Fibroblast of lung (primary cell): ENCODE data around the gene CHDH.

ENCODE experiments used
- CTCF ChIP-seq, 2 donors: IDR thresholded peaks in 1 of 2; conservative IDR thresholded peaks in 1 of 2; 1 replicate in 1 of 2; 2 replicates in 1 of 2; pipeline ENCODE4 v1.5.1; 2011 to 2012; ENCODE audit warnings: low read length in 2 of 2, control low read depth in 1 of 2, inconsistent platforms in 1 of 2, low read depth in 1 of 2, mild to moderate bottlenecking in 1 of 2
- EZH2 ChIP-seq: IDR thresholded peaks from 2 replicates; pipeline ENCODE4 v1.5.1; 2012; ENCODE audit warnings: low read length, control low read depth, mild to moderate bottlenecking; ENCODE audit errors: missing control alignments

- TF ChIP-seq CTCF (conservative IDR thresholded peaks at IDR 0.05 in 1 of 2, IDR thresholded peaks at IDR 0.05 in 1 of 2; ENCODE audit: low read depth in 1 of 2, low read length in 2 of 2) = no peak
- no peak for TF ChIP-seq EZH2
Measured at GRCh38 chr3:53818221-53819162, 27.7 kb downstream of the CHDH start.
